Hippocampal formation (tissue), 2 donors: ENCODE data around the gene ATP8B1.
A peak's percentile ranks its signal among the peaks of the same experiment; 100 is the strongest.
"Not testable (repeated sequence)": the region's sequence is repeated elsewhere in the genome, so short reads cannot be mapped to it uniquely, and the experiment has no call there.

Experiments used
- DNase-seq, 2 donors: peaks; one replicate each; lab custom pipeline; 2025; lab: John Stamatoyannopoulos, UW

Gene ATP8B1

GRCh38 chr18:57767259-57768050 lies 35.7 kb downstream of the ATP8B1 start:
- DNase-seq: no peak

GRCh38 chr18:57764995-57765394 lies 38.1 kb downstream of the ATP8B1 start:
- DNase-seq: no peak

- no peak for DNase-seq
Measured at GRCh38 chr18:57764087-57764486, 39.0 kb downstream of the ATP8B1 start.

GRCh38 chr18:57762686-57763085 lies 40.4 kb downstream of the ATP8B1 start:
- no peak for DNase-seq

GRCh38 chr18:57759650-57760049 lies 43.5 kb downstream of the ATP8B1 start:
- DNase-seq: no peak

GRCh38 chr18:57755473-57756067 lies 47.5 kb downstream of the ATP8B1 start:
- DNase-seq: no peak

- DNase-seq: no peak
Measured at GRCh38 chr18:57754577-57755338, 48.4 kb downstream of the ATP8B1 start.

- DNase-seq: no peak
Measured at GRCh38 chr18:57753063-57753462, 50.1 kb downstream of the ATP8B1 start.

- no peak for DNase-seq
Measured at GRCh38 chr18:57749604-57749970, 53.5 kb downstream of the ATP8B1 start.

GRCh38 chr18:57748770-57749603 lies 54.1 kb downstream of the ATP8B1 start:
- no peak for DNase-seq

- no peak for DNase-seq
Measured at GRCh38 chr18:57747809-57748680, 55.1 kb downstream of the ATP8B1 start.

- no peak for DNase-seq
Measured at GRCh38 chr18:57744211-57744694, 58.9 kb downstream of the ATP8B1 start.

- no peak for DNase-seq
Measured at GRCh38 chr18:57743008-57743407, 60.1 kb downstream of the ATP8B1 start.

GRCh38 chr18:57741273-57741672 lies 61.8 kb downstream of the ATP8B1 start:
- no peak for DNase-seq

- no peak for DNase-seq
Measured at GRCh38 chr18:57738078-57738477, 65.0 kb downstream of the ATP8B1 start.

GRCh38 chr18:57737400-57738060 lies 65.6 kb downstream of the ATP8B1 start:
- peak in 1 of 2 donors; percentile 17 for DNase-seq

GRCh38 chr18:57735042-57735441 lies 68.1 kb downstream of the ATP8B1 start:
- not testable (repeated sequence) for DNase-seq

GRCh38 chr18:57733861-57734260 lies 69.3 kb downstream of the ATP8B1 start:
- no peak for DNase-seq

- DNase-seq: no peak
Measured at GRCh38 chr18:57730146-57730545, 73.0 kb downstream of the ATP8B1 start.

GRCh38 chr18:57728941-57729511 lies 74.1 kb downstream of the ATP8B1 start:
- DNase-seq: no peak
